OCI-LY7 (cell line): ENCODE measurements around the gene ATG9A.

Source experiments
- CTCF ChIP-seq: fragments of 200-600 bp; sonication (generic); conservative IDR thresholded peaks from 2 replicates; pipeline ENCODE4 v1.5.1; 2014; ENCODE audit warnings: mild to moderate bottlenecking, antibody characterized with exemption, low read length, moderate library complexity, mixed read lengths
- EZH2phosphoT487 ChIP-seq: fragments of 200-600 bp; sonication (generic); IDR thresholded peaks from 2 replicates; pipeline ENCODE4 v1.6.1; 2018; ENCODE audit warnings: low read depth, borderline replicate concordance, mild to moderate bottlenecking, mixed run types, antibody characterized with exemption, low read length, moderate library complexity, mixed read lengths

DNA sequence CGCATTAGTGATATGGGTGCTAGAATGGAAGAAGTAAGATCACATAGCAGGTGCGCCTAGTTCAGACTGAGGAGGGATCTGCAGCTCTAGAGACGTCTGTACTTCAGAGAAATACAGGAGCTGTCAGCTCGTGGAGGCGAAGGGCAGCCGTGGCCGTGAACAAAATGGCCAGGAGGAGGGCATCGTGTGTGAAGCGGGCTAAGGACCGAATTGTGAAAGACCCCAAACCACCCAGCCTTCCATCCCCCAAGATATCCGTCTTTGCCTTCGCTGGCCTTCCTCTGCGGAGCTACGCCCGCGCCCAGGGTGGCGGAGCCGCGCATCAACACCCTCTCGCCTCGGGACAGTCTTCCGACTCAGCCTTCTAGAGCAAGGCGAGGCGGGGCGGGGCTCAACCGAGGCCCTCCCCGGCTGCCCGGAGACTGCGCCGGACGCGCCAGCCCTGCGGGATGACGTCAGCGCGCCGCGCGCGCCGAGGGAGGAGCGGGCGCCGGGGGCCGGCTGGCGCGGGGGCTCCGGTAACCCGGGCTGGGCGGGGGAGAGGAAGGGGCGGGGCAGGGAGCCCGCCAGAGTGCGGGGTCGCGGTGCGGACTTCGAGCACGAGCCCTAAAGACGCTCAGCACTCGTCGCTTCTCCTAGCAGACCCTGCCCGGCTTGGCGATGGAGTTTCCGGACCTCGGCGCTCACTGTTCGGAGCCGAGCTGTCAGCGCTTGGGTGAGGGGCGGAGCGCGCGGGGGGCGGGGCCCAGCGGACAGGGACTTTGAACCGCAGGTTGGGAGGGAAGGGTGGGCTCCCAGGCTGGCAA, 22.9 kb downstream of the ATG9A start, which contains the start of gene ZFAND2B:
- no peak for TF ChIP-seq CTCF
- no peak for TF ChIP-seq EZH2phosphoT487
